NCI-H446 (cell line): ENCODE measurements around the gene MLXIPL.

Source experiments
- DNase-seq, 2 experiments: peaks; one replicate each; lab custom pipeline; 2025; lab: John Stamatoyannopoulos, UW

MLXIPL gene

DNA sequence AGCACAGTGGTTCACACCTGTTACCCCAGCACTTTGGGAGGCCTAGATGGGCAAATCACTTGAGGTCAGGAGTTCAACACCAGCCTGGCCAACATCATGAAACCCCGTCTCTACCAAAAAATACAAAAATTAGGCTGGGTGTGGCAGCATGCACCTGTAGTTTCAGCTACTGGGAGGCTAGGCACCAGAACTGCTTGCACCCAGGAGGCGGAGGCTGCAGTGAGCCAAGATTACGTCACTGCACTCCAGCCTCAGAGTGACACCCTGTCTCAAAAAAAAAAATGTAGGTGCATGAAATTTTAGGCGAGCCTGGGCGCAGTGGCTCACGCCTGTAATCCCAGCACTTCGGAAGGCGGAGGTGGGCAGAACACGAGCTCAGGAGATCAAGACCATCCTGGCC is 76.5 kb downstream of the MLXIPL start:
- DNase-seq, result no peak

DNA sequence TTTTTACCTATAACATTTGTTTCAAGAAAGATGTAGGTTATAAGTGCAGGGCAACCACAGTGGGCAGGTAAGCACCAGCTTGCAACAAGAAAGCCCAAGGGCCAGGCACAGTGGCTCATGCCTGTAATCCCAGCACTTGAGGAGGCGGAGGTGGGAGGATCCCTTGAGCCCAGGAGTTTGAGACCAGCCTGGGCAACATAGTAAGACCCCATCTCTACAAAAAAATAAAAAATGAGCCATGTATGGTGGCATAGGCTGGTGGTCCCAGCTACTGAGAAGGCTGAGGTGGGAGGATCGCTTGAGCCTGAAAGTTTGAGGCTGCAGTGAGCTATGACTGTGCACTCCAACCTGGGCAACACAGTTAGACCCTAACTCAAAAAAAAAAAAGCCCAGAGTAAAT is 79.6 kb downstream of the MLXIPL start:
- no peak for DNase-seq
